Measurements from ENCODE around the gene KRTAP9-2.
"Not testable (repeated sequence)": the region's sequence is repeated elsewhere in the genome, so short reads cannot be mapped to it uniquely, and the experiment has no call there.

The KRTAP9-2 gene, protein sequence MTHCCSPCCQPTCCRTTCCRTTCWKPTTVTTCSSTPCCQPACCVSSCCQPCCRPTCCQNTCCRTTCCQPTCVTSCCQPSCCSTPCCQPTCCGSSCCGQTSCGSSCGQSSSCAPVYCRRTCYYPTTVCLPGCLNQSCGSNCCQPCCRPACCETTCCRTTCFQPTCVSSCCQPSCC

DNA sequence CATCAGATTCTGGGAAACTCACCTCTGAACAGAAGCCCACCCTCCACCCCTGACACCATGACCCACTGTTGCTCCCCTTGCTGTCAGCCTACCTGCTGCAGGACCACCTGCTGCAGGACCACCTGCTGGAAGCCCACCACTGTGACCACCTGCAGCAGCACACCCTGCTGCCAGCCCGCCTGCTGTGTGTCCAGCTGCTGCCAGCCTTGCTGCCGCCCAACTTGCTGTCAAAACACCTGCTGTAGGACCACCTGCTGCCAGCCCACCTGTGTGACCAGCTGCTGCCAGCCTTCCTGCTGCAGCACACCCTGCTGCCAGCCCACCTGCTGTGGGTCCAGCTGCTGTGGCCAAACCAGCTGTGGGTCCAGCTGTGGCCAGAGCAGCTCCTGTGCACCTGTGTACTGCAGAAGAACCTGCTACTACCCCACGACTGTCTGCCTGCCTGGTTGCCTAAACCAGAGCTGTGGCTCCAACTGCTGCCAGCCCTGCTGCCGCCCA is at the start of gene KRTAP9-2:
Gene KRTAP9-2, plus strand, starts transcription at position 51 of the 498 bp plus-strand sequence. Its CDS starts 7 bp downstream, at position 58.
- not testable (repeated sequence) for DNase-seq (ENCODE audit: low read depth in 2 of 2)

DNA sequence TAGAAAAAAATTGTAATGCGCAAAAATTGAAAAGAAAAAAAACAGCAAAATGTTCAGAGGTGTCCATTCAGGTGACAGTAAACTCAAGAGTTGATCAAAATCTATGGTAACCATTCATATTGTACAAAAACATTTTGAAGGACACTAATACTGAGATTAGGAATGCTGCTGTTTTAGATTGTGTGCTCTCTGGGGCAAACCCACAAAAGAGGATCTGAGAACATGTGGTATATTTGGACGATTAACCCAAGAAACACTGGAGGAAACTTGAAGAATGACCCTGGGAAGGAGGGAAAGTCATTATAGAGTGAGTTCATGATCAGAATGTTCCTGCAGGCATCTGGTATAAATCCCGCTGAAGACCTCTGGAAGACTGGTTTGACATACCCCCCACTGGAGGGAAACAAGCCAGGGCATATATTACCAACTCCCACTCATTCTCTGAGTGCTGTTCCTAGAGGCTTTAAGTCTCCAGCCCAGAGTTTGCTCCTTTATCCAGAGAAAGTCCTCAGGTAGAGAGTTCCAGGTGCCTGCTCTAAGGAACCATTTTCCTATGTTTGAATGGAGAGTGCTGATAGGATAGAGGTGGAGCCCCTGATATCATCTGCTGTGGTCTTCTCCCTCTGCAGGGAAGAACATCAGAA is 49.6 kb upstream of the KRTAP9-2 start:
- no peak for DNase-seq (ENCODE audit: low read depth in 2 of 2)

DNA sequence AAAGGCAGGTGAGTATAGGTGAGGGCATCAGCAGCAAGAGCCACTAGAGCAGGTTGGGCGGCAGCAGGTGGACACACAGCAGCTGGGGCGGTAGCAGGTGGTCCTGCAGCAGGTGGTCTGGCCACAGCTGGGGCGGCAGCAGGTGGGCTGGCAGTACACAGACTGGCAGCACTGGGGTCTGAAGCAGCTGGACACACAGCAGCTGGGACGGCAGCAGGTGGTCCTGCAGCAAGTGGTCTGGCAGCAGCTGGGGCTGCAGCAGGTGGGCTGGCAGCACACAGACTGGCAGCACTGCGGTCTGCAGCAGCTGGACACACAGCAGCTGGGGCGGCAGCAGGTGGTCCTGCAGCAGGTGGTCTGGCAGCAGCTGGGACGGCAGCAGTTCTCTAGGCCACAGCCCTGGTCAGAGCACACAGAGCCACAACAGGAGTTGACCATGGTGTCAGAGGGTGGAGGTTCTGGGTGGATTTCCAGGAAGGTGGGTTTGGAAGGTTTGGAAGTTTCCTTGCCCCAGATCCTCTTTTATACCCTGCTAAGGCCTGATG is 48.6 kb upstream of the KRTAP9-2 start, which contains the start of gene KRTAP4-2:
Gene KRTAP4-2, minus strand, starts transcription at position 495 of the 545 bp plus-strand sequence. Its CDS starts 57 bp downstream, at position 438.
- DNase-seq (ENCODE audit: low read depth in 2 of 2), result no peak

DNA sequence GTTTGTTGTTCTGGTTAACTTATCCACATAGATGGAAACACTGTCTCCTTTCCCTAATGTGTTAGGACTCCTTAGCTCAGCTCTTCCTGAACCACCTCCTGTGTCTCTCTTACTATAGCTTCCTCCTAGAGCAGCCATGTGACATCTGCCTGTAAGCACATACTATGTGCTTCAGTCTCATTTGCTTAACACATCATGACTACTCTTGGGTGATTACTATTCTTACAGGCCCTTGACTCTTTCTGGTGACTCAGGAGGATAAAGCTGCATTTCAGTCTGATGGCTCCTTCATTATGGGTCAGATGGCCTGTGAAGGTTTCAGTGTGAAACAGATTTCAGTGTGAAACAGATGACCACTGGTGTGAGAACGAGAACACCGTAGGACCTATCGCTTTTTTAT is 48.1 kb upstream of the KRTAP9-2 start:
- no peak for DNase-seq (ENCODE audit: low read depth in 2 of 2)

DNA sequence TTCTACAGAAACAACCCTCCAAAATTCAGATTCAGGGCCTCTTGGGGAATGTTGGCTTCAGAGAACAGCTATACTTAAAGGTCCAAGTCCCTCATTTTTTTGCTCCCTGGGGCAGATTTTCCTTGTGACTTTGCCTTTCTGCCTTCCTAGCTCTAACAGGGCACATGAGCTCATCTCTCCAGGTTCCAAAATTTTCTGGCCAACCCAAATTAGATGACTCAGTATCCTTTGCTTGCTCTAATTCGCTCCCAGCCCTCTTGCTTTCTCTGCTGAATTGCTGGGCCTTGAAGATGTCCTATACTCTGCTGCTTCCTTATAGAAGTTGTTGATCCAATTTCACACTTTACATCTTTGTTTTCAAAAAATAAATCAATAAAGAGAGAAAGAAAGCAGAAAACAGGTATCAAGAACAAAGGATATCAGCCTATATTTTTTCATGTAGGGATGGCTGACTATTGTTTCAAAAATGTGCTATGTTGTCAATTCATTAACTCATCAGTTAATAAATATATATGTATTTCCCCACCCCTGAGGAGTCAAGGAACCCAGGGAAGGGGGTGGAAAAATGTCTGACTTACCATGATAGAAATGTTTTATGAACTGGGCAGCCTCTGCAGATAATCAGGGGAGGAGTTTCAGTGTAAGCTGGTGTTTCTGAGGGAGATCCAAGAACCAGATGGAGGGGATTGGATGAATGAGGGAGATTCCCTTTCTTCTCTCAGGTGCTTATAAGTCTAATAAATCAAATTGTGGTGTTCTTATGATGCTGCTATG is 47.4 kb upstream of the KRTAP9-2 start:
- no peak for DNase-seq (ENCODE audit: low read depth in 2 of 2)

DNA sequence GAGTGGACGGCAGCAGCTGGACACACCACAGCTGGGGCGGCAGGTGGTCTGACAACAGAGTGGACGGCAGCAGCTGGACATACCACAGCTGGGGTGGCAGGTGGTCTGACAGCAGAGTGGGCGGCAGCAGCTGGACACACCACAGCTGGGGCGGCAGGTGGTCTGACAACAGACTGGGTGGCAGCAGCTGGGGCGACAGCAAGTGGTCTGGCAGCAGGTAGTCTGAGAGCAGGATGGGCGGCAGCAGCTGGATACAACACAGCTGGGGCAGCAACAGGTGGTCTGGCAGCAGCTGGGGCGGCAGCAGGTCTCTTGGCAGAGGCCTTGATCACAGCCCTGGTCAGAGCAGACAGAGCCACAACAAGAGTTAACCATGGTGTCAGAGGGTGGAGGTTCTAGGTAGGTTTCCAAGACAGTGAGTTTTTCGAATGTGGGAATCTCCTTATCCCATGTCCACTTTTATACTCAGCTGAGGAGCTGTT is 41.9 kb upstream of the KRTAP9-2 start, which contains the start of gene KRTAP4-1:
Gene KRTAP4-1, minus strand, starts transcription at position 432 of the 482 bp plus-strand sequence. Its CDS starts 57 bp downstream, at position 375.
- DNase-seq (ENCODE audit: low read depth in 2 of 2), result no peak

DNA sequence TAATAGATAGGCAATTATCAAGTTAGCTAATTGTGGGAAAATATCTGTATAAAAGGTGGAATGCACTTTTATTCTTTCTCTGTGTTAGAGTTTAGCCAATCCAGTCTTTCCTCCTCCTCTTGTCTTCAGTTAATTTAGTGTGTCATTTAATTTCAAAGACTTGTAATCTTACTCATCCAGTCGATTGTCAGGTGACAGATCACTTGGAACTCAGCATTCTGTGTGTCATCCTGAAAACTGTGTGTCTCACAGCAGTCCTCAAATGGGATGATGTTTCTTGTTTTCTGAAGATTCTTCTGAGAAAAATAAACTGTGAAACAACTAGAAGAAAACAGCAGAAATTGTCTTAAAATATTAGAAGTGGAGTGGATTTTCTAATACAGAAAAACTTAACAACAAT is 41.4 kb upstream of the KRTAP9-2 start:
- no peak for DNase-seq (ENCODE audit: low read depth in 2 of 2)

DNA sequence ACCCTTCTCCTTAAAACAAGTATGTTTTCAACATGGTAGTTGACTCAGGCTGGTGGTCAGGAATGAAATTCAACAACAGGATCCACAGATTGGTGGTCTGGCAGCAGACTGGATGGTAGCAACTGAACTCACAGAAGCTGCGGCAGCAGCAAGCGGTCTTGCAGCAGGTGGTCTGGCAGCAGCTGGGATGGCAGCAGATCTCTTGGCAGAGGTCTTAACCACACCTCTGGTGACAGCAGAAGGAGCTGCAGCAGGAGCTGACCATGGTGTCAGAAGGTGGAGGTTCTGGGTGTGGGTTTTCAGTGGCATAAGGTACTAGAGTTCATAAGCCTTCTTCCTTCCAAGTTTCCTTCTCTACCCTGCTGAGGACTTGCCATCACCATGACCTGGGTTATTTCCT is 39.6 kb upstream of the KRTAP9-2 start:
- DNase-seq (ENCODE audit: low read depth in 2 of 2), result no peak

DNA sequence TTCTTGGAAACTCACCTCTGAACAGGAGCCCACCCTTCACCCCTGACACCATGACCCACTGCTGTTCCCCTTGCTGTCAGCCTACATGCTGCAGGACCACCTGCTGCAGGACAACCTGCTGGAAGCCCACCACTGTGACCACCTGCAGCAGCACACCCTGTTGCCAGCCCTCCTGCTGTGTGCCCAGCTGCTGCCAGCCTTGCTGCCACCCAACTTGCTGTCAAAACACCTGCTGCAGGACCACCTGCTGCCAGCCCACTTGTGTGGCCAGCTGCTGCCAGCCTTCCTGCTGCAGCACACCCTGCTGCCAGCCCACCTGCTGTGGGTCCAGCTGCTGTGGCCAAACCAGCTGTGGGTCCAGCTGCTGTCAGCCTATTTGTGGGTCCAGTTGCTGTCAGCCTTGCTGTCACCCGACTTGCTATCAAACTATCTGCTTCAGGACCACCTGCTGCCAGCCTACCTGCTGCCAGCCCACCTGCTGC is 36.6 kb upstream of the KRTAP9-2 start, which contains the start of gene KRTAP9-1:
Gene KRTAP9-1, plus strand, starts transcription at position 51 of the 482 bp plus-strand sequence. Its CDS starts 0 bp downstream, at position 51.
- not testable (repeated sequence) for DNase-seq (ENCODE audit: low read depth in 2 of 2)

DNA sequence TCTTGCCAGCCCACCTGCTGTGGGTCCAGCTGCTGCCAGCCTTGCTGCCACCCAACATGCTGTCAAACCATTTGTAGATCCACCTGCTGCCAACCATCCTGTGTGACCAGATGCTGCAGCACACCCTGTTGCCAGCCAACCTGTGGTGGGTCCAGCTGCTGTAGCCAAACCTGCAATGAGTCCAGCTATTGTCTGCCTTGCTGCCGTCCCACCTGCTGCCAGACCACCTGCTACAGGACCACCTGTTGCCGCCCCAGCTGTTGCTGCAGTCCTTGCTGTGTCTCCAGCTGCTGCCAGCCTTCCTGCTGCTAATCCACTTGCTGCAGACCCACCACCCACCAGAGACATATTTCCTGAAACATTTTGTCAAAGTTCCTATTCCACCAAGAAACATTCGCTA is 36.1 kb upstream of the KRTAP9-2 start:
- DNase-seq (ENCODE audit: low read depth in 2 of 2), result no peak

DNA sequence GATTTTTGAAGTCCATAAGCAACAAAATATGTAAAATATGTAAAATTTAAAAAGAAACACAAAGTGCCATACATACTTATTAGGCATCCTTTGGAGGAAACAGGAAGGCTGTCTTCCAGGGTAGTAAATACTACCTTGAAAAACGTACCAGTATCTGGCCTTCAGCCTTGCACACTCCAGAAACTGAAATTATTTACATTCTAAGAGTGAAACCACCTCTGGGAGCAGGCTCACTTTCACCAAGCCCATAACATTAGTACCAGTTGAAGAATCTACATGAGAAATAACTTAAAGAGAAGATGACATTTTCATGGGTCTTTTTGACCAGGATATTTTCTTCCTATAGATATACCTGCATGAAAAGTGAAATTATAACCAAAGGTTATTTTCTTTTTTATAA is 30.4 kb upstream of the KRTAP9-2 start:
- no peak for DNase-seq (ENCODE audit: low read depth in 2 of 2)

DNA sequence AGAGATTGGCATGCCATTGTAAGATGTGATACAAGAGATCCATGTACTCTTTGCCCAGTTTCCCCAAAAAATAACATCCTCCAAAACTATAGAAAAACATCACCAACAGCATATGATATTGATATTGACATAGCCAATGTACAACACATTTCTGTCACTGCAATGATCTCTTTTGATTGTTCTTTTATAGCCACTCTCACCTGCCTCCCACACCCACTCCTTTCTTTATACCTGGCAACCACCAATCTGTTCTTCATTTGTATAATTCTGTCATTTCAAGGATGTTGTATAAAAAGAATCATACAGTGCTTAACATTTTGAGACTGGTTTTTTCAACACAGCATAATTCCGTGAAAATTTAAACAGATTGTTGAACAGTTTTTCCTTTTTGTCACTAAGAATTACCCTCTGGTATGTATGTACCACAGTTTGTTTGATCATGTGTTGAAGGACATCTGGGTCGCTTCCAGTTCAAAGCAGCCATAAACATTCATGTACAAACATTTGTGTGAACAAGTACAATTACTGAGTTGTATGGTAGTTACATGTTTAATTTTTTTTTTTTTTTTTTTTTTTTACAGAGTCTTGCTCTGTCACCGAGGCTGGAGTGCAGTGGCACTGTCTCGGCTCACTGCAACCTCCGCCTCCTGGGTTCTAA is 26.9 kb upstream of the KRTAP9-2 start:
- no peak for DNase-seq (ENCODE audit: low read depth in 2 of 2)

DNA sequence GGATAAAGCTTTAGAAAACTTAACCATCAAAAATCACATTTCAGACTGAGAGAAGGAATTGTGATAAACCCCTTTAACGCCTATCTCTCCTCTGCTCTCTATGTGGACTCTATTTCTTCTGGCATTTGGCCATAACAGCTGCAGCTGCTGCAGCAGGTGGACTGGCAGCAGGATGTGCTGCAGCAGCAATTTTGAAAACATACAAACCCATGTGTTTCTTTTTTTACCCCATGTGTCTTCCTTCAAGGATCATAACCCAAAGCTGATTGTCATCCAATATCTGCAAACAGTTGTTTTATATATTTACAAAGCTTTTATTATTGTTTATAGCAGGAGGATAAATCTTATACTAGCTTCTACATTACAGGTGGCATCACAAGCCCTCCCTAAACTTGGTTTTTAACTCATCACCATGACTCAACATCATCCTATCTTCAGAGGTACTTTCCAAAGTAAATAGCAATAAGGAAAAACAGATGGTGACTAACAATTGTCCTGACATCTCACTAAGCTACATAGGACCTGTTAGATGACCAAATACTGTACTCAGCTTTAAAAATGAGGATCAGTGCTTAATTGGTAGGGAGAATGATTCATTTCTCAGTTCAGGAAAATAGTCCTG is 14.5 kb upstream of the KRTAP9-2 start:
- no peak for DNase-seq (ENCODE audit: low read depth in 2 of 2)

DNA sequence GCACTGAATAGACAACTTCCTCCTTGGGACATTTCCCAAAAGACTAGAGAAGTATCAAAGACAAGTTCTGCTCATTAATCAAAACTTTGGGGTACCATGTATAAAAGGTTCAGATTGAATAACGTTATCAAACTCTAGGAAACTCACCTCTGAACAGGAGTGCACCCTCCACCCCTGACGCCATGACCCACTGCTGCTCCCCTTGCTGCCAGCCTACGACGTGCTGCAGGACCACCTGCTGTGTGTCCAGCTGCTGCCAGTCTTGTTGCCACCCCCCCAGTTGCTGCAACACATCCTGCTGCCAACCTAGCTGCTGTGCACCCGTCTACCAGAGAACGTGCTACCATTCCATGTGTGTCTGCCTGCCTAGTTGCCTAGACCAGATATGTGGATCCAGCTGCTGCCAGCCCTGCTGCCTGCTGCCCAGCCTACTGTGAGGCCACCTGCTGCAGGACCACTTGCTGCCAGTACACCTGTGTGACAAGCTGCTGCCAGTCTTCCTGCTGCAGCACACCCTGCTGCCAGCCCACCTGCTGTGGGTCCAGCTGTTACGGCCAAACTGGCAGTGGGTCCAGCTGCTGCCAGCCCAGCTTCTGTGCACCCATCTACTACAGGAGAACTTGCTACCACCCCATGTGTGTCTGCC is 13.8 kb upstream of the KRTAP9-2 start:
- DNase-seq (ENCODE audit: low read depth in 2 of 2), result no peak

DNA sequence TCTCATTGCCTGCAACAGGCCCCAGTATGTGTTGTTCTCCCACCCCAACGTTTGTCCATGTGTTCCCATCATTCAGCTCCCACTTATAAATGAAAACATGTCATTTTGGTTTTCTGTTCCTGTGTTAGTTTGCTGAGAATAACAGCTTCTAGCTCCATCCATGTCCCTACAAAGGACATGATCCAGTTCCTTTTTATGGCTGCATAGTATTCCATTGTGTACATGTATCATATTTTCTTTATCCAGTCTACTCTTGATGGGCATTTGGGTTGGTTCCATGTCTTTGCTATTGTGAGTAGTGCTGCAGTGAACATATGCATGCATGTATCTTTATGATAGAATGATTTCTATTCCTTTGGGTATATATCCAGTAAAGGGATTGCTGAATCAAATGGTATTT is 10.8 kb upstream of the KRTAP9-2 start:
- no peak for DNase-seq (ENCODE audit: low read depth in 2 of 2)

DNA sequence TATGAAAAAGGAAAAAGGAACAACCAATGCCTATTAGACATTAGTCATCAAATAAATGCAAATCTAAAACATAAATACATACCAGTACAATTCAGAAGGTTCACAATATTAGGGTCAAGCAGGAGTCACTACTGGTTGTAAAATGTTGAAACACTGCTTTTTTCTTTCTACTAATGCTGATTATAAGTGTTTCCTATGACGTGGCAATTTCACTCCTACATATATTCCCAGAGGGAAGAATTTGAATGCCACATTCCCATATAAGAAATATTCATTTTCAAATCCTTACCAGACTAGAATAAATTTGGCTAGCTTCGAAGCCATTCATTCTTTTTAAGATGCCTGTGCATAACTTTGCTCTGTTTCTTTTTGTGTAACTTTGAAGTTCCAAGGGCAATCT is 2.6 kb upstream of the KRTAP9-2 start:
- DNase-seq (ENCODE audit: low read depth in 2 of 2), result no peak

DNA sequence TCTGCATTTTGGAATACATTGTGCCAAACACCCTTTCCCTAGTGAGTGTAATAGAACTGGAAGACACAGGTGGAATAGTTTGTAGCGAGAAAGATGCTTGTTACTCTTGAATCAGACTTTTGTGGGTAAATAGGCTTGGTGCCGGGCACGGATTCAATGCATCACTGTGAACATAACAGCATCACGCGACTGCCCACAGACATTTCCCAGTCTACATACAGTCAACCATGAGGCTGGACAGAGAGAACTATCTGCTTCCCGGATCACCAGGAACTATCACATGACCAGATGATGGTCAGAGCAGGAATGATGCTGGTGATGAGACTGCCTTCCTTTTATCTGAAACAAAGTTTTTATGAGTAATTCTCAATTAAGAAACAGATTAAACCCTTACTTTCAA is 397 bp upstream of the KRTAP9-2 start:
- no peak for DNase-seq (ENCODE audit: low read depth in 2 of 2)

DNA sequence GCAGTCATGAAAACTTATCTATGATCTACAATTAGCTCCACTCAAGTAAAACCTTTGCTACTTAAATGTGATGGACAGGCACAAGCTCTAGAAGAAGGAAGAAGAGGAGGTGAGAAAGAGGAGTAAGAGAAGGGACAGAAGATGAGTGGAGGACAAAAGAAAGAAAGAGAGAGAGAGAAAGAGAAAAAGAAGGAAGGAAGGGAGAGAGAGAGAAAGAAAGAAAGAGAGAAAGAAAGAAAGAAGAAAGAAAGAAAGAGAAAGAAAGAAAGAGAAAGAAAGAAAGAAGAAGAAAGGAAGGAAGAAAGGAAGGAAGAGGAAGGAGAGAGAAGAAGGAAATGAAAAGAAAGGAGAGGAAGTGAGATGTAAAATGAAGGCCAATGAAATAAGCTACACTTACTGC is 3.6 kb downstream of the KRTAP9-2 start:
- no peak for DNase-seq (ENCODE audit: low read depth in 2 of 2)

DNA sequence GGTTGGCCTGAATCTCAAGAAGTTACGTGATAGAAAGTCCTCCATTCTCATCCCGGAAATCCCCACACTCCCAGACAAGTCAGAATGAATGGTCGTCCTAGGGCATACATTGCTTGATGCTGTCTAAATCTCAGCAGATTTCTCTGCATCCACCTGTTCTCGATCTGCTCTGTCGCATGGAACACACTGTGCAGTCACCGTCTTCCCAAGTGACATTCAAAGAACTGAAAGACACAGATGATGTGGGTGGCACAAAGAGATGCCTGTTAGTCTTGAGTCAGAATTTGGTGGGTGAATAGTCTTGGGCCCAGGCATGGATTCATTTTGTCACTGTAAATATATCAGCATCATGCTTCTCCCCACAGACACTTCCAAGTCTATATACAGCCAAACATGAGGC is 5.3 kb downstream of the KRTAP9-2 start:
- DNase-seq (ENCODE audit: low read depth in 2 of 2), result no peak

DNA sequence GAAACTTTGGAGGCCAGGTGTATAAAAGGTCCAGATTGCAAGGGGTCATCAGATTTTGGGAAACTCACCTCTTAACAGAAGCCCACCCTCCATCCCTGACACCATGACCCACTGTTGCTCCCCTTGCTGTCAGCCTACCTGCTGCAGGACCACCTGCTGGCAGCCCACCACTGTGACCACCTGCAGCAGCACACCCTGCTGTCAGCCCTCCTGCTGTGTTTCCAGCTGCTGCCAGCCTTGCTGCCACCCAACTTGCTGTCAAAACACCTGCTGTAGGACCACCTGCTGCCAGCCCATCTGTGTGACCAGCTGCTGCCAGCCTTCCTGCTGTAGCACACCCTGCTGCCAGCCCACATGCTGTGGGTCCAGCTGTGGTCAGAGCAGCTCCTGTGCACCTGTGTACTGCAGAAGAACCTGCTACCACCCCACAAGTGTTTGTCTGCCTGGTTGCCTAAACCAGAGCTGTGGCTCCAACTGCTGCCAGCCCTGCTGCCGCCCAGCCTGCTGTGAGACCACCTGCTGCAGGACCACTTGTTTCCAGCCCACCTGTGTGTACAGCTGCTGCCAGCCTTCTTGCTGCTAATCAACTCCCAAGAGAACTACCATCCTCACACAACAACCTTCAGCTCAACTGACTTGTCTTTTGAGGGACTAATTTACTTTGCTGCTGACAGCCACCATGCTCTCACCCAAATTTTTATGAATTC is 6.1 kb downstream of the KRTAP9-2 start, which contains the start of gene KRTAP9-3:
Gene KRTAP9-3, plus strand, starts transcription at position 51 of the 707 bp plus-strand sequence. Its CDS starts 53 bp downstream, at position 104.
- not testable (repeated sequence) for DNase-seq (ENCODE audit: low read depth in 2 of 2)
